ENCODE results near the gene MRPL58.

Gene MRPL58

DNA sequence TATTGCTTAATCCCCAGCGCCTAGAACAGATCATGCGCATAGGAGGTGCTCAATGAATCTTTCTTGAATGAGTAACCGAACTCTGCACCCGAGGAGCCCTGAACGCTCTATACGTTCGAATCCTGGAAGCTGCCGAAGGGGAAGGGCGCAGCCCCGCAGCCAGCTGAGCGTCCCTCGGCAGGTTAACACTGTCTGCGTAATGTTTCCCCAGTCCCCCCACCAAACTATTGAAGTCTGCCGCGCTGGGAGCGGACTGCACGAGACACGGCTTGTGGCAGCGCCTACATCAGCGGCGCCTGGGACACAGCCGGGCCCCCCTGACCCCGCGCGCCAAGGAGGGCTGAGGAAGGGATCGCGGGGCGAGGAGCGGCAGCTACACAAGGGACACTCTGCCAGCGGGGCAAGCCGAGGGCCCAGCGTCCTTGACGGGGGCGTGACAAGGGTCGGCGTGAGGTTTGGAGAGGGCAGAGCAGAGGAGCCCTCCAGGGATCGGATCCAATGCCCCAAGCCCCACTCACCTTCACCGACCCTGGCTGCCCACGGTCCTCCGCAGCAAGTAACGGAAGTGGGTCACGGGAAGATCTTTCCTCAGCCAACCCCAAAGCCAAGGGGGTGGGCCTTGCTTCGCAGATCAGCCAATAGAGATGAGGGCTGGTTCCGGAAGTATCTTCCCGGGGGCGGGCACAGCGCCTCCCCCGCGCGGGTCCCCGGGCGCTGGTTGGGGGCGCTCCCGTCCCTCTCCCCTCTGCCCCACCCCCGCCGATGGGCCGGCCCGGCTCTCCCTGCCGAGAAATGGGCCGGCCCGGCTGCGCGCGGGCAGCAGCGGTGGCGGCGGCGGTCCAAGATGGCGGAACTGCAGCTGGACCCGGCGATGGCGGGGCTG, 34.2 kb downstream of the MRPL58 start, which contains the start of the genes ATP5PD and KCTD2:
Gene ATP5PD (minus strand): TSS at position 563 of the 883 bp plus-strand sequence. CDS start 4,319 bp downstream, outside the sequence.
Gene KCTD2 (plus strand): TSS at position 819 of the 883 bp plus-strand sequence. CDS start 26 bp downstream, at position 845.
- DNase-seq (ENCODE audit: low read depth in 3 of 3) = peak; percentile 89 to 92 (median 90)

DNA sequence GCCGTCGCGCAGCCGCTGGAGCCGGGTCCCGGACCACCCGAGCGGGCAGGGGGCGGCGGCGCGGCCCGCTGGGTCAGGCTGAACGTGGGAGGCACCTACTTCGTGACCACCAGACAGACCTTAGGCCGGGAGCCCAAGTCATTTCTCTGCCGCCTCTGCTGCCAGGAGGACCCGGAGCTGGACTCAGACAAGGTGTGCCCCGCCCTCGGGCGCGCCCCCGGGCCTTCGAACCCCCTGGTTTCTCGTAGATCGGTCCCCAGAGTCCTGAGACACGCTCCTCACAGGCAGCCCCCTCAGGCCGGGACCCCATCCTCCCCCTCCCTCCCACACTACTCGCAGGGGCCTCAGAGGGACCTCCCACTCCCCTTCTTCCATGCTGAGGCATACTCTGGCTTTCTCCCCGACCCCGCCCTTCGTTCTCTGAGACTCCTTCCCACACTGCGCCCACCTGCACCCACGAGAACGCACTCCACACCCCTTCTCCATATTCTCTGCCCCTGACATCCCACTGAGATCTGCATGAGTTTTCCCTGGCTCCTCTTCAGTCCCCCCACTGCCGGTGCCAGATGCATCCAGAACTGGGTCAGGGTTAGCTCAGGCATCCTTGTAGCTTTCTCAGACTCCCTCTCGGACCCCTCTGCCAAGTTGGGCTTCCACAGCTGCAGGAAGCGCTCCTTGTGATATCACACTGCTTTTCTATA, 35.1 kb downstream of the MRPL58 start:
- DNase-seq (ENCODE audit: low read depth in 3 of 3) = peak in 1 of 3 experiments; percentile 26

DNA sequence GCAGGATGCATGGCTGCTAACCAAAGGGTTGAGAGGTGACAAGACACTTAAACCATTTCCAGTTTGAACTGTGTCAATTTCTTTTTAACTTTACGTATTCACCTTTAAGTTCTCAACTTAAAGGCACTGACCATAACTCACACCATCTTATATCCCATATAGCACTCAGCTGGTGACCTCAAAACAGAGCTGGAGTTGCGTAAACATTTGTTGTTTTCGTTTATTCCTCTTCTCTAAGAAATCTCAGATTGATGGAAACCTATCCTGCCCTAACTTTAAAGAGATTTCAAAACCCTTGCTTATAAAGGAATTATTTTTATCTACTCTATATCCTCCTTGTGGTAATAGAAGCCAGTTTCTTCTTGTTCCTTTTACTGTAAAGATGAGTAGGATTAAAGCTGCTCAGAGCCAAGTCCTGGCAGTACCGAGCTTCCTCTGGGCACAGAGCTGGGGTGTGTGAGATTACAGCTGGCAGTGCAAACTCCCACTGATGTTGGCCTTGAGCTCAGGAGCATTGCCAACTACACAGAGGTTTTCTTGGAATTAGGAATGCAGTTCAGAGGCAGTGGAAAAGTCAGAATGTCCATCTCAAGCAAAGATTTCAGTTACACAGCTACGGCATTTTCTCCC, 35.9 kb downstream of the MRPL58 start:
- DNase-seq (ENCODE audit: low read depth in 3 of 3) = no peak

DNA sequence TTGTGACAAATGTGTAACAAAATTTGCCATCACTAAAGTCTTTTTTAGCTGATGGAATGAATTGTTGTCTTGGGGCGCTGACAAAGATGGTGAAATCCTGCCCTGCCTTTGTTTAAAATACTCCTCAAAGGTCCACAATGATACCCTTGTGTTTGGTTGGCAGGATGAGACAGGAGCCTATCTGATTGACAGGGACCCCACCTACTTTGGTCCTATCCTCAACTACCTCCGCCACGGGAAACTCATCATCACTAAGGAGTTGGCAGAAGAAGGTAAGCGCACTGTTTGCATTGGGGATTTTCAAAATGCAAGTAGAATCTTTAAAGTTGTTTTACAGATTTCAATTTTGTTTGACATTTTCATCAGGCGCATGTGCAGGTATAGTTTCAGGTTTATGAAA, 36.6 kb downstream of the MRPL58 start:
- no peak for DNase-seq (ENCODE audit: low read depth in 3 of 3)

DNA sequence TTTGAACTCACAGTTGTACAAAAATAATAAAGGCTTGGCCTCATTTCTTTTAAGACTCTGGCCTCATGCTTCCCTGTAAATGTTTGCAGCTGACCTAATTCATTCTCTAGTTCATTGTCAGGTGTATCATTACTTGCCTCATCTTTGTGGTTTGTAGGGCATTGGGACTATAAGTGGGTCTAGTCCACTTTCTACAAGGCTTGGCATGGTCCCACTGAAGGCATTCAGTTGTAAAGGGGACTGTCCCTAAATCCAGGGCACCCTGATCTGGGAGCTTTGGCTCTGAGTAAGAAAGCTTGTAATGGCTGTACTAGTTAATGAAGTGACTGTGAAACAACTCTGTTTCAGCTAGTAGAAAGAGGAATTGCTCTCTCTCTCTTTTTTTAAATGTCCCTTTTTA, 37.2 kb downstream of the MRPL58 start:
- DNase-seq (ENCODE audit: low read depth in 3 of 3) = no peak

DNA sequence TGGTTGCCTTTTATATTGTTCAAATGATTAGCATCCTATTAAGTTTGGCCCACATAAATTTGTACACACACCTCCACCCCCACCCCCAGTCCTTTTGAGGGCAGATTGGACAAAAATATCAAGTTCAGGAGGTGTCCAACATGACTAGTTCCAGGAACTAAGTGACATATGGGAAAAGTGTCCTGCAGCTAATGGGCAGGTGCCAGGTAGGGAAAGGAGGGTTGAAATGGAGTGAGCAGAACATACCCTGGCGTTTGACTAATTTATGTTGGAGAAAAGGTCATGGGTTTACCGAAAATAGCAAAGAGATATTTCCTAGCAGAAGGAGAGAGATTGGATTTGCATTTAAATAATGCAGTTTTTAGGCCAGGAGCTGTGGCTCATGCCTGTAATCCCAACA, 39.5 kb downstream of the MRPL58 start:
- DNase-seq (ENCODE audit: low read depth in 3 of 3) = no peak

DNA sequence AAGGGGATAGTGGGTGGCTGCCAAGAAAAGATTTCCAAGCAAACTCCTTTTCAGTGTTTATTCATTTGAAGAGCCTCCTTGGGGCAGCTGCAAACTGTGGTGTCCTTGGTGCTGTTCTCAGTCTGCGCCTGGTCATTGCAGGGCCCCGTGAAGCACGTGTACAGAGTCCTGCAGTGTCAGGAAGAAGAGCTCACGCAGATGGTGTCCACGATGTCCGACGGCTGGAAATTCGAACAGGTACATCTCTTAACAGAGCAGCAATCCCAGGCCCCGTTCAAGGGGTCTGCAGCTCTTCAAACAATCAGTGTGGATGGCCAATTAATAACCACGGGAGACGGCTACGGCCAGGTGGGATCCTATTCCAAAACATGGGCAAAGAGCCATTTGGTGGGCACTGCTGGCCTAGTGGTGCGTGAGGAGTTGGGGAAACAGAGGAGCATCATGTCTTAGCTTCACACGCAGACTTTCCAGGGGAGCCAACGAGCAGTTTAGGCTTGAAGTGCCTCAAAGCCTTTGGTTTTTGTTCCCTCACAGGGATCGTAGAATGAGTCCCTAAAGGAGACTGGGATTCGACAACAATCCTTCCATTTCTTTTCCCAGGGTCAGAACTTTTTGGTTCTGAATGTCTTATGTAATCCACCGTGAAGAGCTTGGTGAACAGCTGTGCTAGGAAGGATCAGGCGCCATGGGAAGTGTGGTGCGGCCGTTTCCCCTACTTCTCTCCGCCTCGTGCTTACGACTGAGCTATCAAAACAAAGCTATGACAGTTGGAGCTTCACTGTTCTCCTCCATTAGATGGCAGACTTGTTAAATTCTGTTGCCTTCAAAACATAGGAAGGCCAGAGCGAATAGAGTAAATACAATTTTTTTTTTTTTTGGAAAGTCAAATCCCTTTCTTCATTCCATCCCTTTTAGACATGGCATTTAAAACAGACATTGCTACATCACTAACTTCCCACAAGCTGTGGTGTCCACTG, 47.2 kb downstream of the MRPL58 start:
- DNase-seq (ENCODE audit: low read depth in 3 of 3) = no peak

DNA sequence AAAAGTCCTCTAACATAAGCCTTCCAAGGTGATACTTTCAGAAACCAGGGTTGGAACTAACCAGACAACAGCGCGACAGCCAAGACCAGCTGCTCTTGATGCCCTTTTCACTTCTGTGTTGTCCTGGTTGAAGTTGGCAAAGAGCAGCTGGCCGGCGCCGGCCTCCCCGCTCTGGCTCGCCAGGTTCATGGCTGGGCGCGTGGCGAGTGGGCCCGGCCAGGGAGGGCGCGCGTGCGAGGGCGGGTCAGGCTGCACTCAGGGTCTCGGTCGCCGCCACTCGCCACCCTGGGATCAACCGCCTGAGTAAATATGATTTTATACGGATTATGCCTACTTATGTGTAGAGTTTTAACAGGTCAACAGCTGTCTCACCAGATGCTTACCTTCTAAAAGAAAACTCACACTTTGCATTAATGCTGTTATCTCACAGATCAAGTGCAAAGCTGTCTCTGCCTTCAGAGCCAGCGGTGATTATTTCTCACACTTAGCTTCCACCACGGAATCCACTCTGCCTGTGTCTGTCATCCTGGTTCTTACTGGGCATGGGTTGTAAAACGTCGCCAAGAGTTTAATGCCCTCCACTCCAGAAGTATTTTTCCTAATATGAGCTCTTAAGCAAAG, 48.1 kb downstream of the MRPL58 start:
- DNase-seq (ENCODE audit: low read depth in 3 of 3) = no peak

DNA sequence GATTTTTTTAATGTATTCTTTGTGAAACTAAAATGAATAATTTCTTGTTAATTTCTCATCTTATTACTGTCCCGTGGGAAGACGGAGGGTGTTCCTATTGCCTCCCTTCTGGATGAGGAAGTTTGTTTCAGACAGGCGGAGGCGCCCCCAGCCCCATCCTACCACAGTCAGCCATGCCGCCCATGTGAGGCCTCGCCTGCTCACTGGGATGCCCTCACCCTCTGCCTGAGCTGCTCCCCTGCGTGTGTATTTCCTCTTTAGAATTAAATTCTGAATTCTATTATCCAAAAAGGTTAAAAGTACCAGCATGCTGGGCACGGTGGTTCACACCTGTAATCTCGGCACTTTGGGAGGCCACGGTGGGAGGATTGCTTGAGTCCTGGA, 48.6 kb downstream of the MRPL58 start:
- no peak for DNase-seq (ENCODE audit: low read depth in 3 of 3)

DNA sequence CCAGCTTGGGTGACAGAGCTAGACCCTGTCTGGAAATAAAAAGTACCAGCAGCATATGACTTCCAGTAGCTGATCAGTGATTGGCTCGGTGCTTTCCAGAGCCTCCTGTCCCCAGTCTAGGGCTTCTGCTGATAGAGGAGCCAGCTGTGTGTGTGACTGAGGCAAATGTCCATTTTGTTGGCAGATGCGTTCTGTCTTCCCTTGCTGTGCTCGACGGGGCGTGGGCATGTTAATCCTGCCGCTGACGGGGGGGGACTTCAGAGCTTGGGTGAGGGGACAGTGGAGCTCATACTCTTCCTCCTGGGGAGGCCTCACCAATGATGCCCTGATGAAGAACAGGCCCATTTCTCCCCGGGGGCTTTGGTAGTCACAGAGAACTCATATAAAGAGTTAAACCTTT, 49.1 kb downstream of the MRPL58 start:
- DNase-seq (ENCODE audit: low read depth in 3 of 3) = no peak

DNA sequence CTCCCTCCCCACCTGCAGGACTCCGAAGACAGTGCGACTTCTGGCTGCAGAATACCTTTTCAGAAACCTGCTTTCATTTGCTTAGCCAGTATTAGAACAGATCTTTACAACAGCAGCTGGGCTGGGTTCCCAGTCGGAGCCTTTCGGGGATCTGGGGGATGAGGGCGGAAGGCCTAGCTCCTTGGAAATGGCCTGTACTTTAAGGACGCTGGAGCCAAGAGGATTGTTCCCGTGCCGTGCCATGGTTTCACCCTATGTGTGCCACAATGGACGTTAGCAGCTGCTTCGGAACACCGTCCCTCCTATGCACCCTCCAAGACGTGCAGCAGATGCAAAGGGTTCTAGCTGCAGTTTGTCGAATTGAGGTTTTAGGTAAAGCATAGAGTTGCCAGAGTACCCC, 50.7 kb downstream of the MRPL58 start:
- DNase-seq (ENCODE audit: low read depth in 3 of 3) = no peak

DNA sequence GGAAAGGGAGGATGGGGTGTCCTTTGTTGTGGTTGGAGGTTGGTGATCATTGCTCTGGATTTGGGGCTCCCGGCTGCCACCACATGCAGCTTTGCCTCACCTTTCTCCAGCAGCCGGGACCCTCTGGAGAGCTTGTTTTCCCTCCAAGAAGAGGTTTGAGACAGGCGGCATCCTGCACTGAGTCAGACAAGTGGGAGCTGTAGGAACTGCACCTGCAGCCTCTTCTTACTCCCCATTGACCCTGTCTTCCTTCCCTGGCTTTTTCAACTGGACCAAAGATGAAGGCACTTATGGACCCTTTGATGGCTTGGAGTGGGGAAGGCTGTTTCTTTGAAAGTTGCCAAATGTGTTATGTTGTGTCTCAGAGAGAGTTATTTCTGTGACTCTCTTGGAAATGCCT, 51.2 kb downstream of the MRPL58 start:
- DNase-seq (ENCODE audit: low read depth in 3 of 3) = no peak

DNA sequence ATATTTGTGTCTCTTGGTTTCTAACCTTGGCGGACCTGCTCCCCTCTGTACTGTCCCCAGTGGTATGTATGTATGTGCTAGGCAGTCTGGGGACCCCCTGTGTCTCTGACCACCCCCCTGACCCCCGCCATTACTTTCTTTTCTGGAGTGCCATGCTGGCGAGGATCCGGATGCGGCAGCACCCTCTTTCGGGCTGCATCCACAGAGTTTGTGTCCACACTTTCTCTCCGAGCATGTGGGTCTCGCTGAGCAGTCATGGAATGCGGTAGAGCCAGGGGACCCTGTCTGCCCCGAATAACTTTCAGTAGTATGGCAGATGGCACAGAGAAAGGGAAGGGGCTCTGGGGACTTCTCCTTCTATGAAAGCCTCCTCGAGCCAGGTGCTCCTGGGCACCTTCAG, 51.6 kb downstream of the MRPL58 start:
- DNase-seq (ENCODE audit: low read depth in 3 of 3) = no peak

DNA sequence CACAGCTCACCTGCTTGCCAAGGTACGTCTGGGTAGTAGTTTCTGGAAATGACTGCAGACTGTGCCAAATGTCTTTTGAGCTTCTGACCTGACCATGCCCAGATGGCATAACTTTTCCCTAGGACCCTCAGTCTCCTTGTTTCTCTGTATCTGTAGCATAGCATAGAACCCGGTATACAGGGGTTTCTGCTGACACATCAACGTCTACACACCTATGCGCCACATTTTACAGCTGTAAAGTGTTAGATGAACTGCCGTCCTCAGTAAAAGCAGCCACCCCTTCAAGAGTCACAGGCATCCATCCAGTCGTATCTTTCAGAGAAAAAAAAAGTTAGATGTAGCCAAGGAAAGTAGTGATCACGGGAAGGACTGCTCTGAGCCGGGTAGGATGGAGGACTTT, 52.0 kb downstream of the MRPL58 start:
- no peak for DNase-seq (ENCODE audit: low read depth in 3 of 3)

DNA sequence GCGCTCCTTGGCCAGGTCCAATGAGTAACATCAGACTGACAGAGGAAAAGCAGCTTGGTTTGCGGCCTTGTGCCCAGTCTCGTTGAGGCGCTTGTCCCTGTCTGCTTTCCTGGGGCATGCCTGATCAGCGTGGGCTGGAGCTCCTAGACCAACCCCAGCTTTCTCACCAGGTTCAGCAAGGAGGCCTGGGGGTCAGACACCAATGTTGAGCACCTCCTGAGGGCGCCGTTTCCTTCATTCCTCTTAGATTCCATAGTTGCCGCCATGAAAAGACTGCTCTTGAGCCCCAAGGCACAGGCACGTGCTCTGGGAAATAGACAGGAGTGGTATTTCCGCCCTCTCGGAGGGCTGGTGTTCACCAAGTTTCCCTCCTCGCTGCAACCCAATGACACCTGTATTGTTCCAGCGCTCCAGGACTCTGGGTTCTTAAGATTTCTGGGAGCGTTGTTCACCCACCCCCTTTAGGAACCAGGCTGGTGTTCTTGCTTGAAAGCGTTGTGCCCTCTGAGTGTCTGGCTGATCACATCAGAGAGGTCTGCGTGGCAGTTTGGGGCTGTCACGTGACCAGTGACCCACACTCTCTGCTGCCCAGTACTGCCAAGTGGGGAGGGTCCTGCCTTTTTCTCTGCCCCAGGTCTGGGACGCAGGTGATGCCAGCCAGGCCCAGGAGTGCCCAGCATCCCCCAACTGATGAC, 52.5 kb downstream of the MRPL58 start:
- no peak for DNase-seq (ENCODE audit: low read depth in 3 of 3)

DNA sequence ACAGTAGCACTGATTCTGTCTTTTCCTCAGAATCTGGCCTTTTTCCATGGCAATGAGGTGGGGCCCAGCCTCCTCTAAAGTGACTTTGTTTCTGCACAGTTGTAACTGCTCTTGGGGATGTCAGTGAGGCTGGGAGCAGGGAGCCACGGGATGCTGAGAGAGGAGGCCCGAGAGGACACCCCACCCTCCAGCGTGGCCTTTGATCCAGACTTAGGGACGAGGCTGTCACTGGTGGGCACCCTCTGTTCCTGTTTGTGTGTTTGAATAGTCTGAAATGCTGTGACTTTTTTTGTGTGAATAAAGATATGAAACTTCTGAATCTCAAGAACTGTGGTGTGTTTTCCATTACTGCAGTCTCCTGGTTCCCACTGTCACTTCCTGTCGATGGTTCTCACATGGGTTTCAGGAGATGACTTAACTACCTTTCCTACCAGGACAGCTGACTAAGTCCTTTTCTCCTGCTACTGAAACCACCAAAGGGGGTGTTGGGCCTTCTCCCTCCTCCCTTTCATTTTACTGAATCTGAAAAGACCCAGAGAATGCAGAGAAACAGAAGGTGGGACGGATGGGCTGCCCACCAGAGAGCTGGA, 53.2 kb downstream of the MRPL58 start:
- DNase-seq (ENCODE audit: low read depth in 3 of 3) = no peak

DNA sequence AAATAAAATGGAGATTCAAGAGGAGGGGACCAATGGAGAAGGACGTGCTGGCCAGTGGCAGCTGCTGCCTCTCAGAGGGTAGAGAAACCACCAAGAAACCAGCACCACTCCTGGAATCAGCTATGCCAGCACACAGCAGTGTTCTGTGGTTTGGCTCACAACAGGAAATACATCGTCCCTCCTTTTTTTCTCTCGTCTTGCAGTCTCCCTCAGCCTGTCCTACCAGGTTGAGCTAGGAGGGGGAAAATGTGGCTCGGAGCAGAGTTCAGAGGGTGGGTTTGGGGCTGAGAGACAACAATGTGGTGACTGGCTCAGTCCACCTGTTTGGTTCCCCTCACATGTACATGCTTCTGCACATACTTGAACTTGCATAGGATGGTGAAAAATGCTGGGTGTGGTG, 55.4 kb downstream of the MRPL58 start:
- DNase-seq (ENCODE audit: low read depth in 3 of 3) = no peak

DNA sequence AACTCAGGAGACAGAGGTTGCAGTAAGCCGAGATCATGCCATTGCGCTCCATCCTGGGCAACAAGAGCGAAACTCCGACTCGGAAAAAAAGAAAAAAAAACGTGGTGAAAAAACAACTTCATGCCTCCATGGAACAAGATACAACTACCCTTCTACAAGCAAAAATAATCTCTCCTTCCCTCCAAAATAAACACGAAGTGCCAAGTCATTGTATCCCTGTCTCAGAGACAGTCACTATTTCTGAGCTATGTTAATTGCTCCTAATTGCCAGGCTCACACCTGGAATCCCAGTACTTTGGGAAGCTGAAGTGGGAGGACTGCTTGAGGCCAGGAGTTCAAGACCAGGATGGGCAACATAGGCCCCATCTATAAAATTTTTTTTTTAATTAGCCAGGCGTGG, 56.3 kb downstream of the MRPL58 start:
- no peak for DNase-seq (ENCODE audit: low read depth in 3 of 3)

DNA sequence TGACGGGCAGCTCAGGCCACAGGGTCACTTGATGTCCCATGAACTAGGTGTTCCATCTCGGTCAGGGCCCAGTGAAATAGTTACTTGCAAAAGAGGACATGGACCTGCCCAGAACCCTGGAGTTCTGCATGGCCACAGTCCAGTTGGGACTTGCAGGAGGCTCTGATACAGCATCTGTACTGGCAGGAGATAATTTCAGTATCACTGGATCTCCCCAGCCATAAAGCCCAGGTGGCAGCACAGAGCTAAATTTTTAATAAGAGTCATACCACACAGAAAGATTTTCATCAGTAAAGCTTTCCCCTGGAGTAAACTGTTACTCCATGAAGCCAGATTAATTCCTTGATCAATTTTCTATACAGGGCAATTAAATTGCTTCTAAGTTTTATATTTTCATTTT, 57.3 kb downstream of the MRPL58 start:
- no peak for DNase-seq (ENCODE audit: low read depth in 3 of 3)

Measured in stimulated activated CD4-positive, alpha-beta T cell treated with anti-CD3 and anti-CD28 coated beads, TNF-alpha, amount 100 ng/mL, for 4 hours (primary cell).